Chondrocyte (in vitro differentiated cells): Measurements from ENCODE around the gene SPARC. TPM values are rescaled to one million over a fixed set of nuclear protein-coding genes. Genes with fewer than 3 reads are reported as not detected.
"Not testable (repeated sequence)": the region's sequence is repeated elsewhere in the genome, so short reads cannot be mapped to it uniquely, and the experiment has no call there.

Source experiments
- DNase-seq: peaks from one replicate; pipeline ENCODE4 v3.0.0; 2021; ENCODE audit warnings: mixed read lengths, low spot score
- H3K27ac Mint-ChIP-seq: one replicate; pipeline ENCODE4 v1.8.0; 2021; ENCODE audit warnings: mild to moderate bottlenecking, moderate library complexity, mixed read lengths; ENCODE audit not compliant: unreplicated experiment
- H3K27me3 Mint-ChIP-seq: 2 replicates; pipeline ENCODE4 v1.8.0; 2021; ENCODE audit warnings: low read depth, mixed read lengths
- H3K36me3 Mint-ChIP-seq: 2 replicates; pipeline ENCODE4 v1.8.0; 2021; ENCODE audit warnings: low read depth, mixed read lengths
- H3K4me1 Mint-ChIP-seq: 2 replicates; pipeline ENCODE4 v1.8.0; 2021; ENCODE audit warnings: low read depth, mild to moderate bottlenecking, mixed read lengths
- H3K4me3 Mint-ChIP-seq: one replicate; pipeline ENCODE4 v1.8.0; 2021; ENCODE audit warnings: mild to moderate bottlenecking, moderate library complexity, mixed read lengths; ENCODE audit not compliant: unreplicated experiment
- H3K9me3 Mint-ChIP-seq: 2 replicates; pipeline ENCODE4 v1.8.0; 2021; ENCODE audit warnings: low read depth, mixed read lengths
- CTCF ChIP-seq: fragments of 200-600 bp; sonication (generic); IDR thresholded peaks from 2 replicates; pipeline ENCODE4 v1.5.0; 2021; ENCODE audit warnings: antibody characterized with exemption, mild to moderate bottlenecking, moderate library complexity
- total RNA-seq: library from RNA; stranded (reverse); gene quantifications from 3 replicates; pipeline ENCODE4 v1.2.1, GENCODE V29; 2021

Gene SPARC
- total RNA-seq, 1 donor from 2014 or later, result 24,306 TPM

- no peak for DNase-seq
- no peak for TF ChIP-seq CTCF
- Mint-ChIP-seq H3K4me1 (peaks cover 70% of the 10 kb centered on the region), H3K27me3 (no peaks in the 10 kb centered on the region), H3K4me3 (peak overlapping the region; percentile 66), H3K9me3 (no peaks in the 10 kb centered on the region), H3K36me3 (no peaks in the 10 kb centered on the region), H3K27ac (peak overlapping the region; percentile 100)
These were observed 9.9 kb upstream of the SPARC start for GRCh38 chr5:151696470-151697061.

GRCh38 chr5:151695464-151695863, 8.7 kb upstream of the SPARC start:
- Mint-ChIP-seq H3K36me3 (no peaks in the 10 kb centered on the region), H3K4me3 (no peak overlapping the region), H3K9me3 (no peaks in the 10 kb centered on the region), H3K27ac (peak overlapping the region; percentile 100), H3K27me3 (no peaks in the 10 kb centered on the region), H3K4me1 (peaks cover 64% of the 10 kb centered on the region)
- DNase-seq, result no peak
- TF ChIP-seq CTCF, result no peak

- no peak for DNase-seq
- H3K27ac Mint-ChIP-seq, result peak overlapping the region; percentile 45
- H3K9me3 Mint-ChIP-seq, result no peaks in the 10 kb centered on the region
- peaks cover 50% of the 10 kb centered on the region for H3K4me1 Mint-ChIP-seq
- H3K27me3 Mint-ChIP-seq, result no peaks in the 10 kb centered on the region
- H3K4me3 Mint-ChIP-seq, result no peak overlapping the region
- H3K36me3 Mint-ChIP-seq, result no peaks in the 10 kb centered on the region
- TF ChIP-seq CTCF, result no peak
These were observed 7.3 kb upstream of the SPARC start for GRCh38 chr5:151694035-151694485.

GRCh38 chr5:151692312-151692711, 5.6 kb upstream of the SPARC start:
- Mint-ChIP-seq H3K27ac (no peak overlapping the region), H3K36me3 (no peaks in the 10 kb centered on the region), H3K4me1 (peaks cover 43% of the 10 kb centered on the region), H3K9me3 (no peaks in the 10 kb centered on the region), H3K27me3 (no peaks in the 10 kb centered on the region), H3K4me3 (no peak overlapping the region)
- no peak for DNase-seq
- TF ChIP-seq CTCF, result no peak

- no peak for DNase-seq
- H3K4me1 Mint-ChIP-seq, result peaks cover 43% of the 10 kb centered on the region
These were observed 5.0 kb upstream of the SPARC start for GRCh38 chr5:151691706-151692105.

GRCh38 chr5:151689591-151689990, 2.9 kb upstream of the SPARC start:
- not testable (repeated sequence) for H3K27me3 Mint-ChIP-seq, H3K4me3 Mint-ChIP-seq

More at GRCh38 chr5:151691706-151692105, 5.0 kb upstream of the SPARC start:
- Mint-ChIP-seq H3K36me3 (peaks cover under 1% of the 10 kb centered on the region), H3K9me3 (no peaks in the 10 kb centered on the region), H3K27ac (no peak overlapping the region), H3K27me3 (no peaks in the 10 kb centered on the region), H3K4me3 (no peak overlapping the region)
- no peak for TF ChIP-seq CTCF

More at GRCh38 chr5:151689591-151689990, 2.9 kb upstream of the SPARC start:
- H3K9me3 Mint-ChIP-seq, H3K27ac Mint-ChIP-seq, DNase-seq: not testable (repeated sequence)
- Mint-ChIP-seq H3K4me1 (peaks cover 25% of the 10 kb centered on the region), H3K36me3 (peaks cover 21% of the 10 kb centered on the region)
